CD4-positive, alpha-beta T cell (primary cell): ENCODE results near the gene RGS4. TPM values are rescaled to one million over a fixed set of nuclear protein-coding genes. Genes with fewer than 3 reads are reported as not detected.

Experiments
- ATAC-seq: fragments of 200-7000 bp; cut with Tn5 transposase; one replicate; pipeline ENCODE4 v1.10.0; 2022; ENCODE audit warnings: mild to moderate bottlenecking; ENCODE audit not compliant: poor library complexity
- CTCF ChIA-PET: fragments of 350-600 bp; sonication (Branson Sonifier 250); formaldehyde crosslinking; loops from one replicate; lab custom pipeline; 2021; ENCODE audit warnings: antibody characterized with exemption, inconsistent platforms; lab: Charles Lee
- POLR2A ChIA-PET: fragments of 350-600 bp; sonication (Branson Sonifier 250); formaldehyde crosslinking; loops from one replicate; lab custom pipeline; 2021; ENCODE audit warnings: antibody characterized with exemption, inconsistent platforms; lab: Charles Lee
- DNase-seq, 14 experiments: peaks; one replicate each; pipeline ENCODE4 v3.0.0-alpha.2; 2013 to 2020; ENCODE audit warnings: mixed read lengths in 2 of 14
- H3K27ac ChIP-seq, 2 donors: one replicate each; pipeline versions ENCODE4 v1.5.1 to v1.7.0; 2013; ENCODE audit warnings: low read length in 2 of 2, low read depth in 1 of 2, mild to moderate bottlenecking in 1 of 2
- H3K27me3 ChIP-seq, 2 experiments: 1 replicate in 1 of 2; 2 replicates in 1 of 2; pipeline versions ENCODE4 v1.6.1 to v1.7.0; 2013; ENCODE audit warnings: low read length in 2 of 2, control low read depth in 1 of 2, mild to moderate bottlenecking in 1 of 2, moderate library complexity in 1 of 2; ENCODE audit not compliant: insufficient read depth in 2 of 2, control insufficient read depth in 1 of 2
- H3K36me3 ChIP-seq: one replicate; pipeline ENCODE4 v1.6.1; 2013; ENCODE audit warnings: low read length, control low read depth; ENCODE audit not compliant: insufficient read depth
- H3K4me1 ChIP-seq: one replicate; pipeline ENCODE4 v1.6.1; 2013; ENCODE audit warnings: low read length, control low read depth; ENCODE audit not compliant: insufficient read depth
- H3K4me3 ChIP-seq: one replicate; pipeline ENCODE4 v1.5.1; 2013; ENCODE audit warnings: mild to moderate bottlenecking, low read length, moderate library complexity
- H3K9me3 ChIP-seq, 2 experiments: 1 replicate in 1 of 2; 2 replicates in 1 of 2; pipeline versions ENCODE4 v1.6.1 to v1.7.0; 2013; ENCODE audit warnings: low read length in 2 of 2, mild to moderate bottlenecking in 2 of 2, control low read depth in 1 of 2, moderate library complexity in 1 of 2; ENCODE audit not compliant: control insufficient read depth in 1 of 2, insufficient read depth in 1 of 2
- H3K27ac Mint-ChIP-seq: one replicate; pipeline ENCODE4 v1.8.0; 2020; ENCODE audit warnings: mixed read lengths
- H3K27me3 Mint-ChIP-seq: one replicate; pipeline ENCODE4 v1.8.0; 2021; ENCODE audit warnings: mixed read lengths
- H3K36me3 Mint-ChIP-seq: one replicate; pipeline ENCODE4 v1.8.0; 2021; ENCODE audit warnings: low read depth, mixed read lengths
- H3K4me1 Mint-ChIP-seq: one replicate; pipeline ENCODE4 v1.8.0; 2021; ENCODE audit warnings: low read depth, mixed read lengths
- H3K4me3 Mint-ChIP-seq: one replicate; pipeline ENCODE4 v1.8.0; 2020; ENCODE audit warnings: mild to moderate bottlenecking, mixed read lengths
- H3K9me3 Mint-ChIP-seq: one replicate; pipeline ENCODE4 v1.8.0; 2020; ENCODE audit warnings: mixed read lengths
- CTCF ChIP-seq: fragments of 200-600 bp; IDR thresholded peaks from one replicate; pipeline ENCODE4 v1.8.0; 2022; ENCODE audit warnings: antibody characterized with exemption, mild to moderate bottlenecking
- intact Hi-C, 2 experiments: fragments of 100-400 bp; cut with DNase I in 1 of 2; cut with micrococcal nuclease in 1 of 2; formaldehyde crosslinking; loops; one replicate each; pipeline versions ENCODE4 v1.15.1 to v1.9.0; 2023 to 2025; cut with DNase I, micrococcal nuclease
- polyA plus RNA-seq, 2 donors: library from polyadenylated mRNA; unstranded; fragments of 120-200 nt; gene quantifications; one replicate each; pipeline ENCODE4 v1.2.1, GENCODE V29; 2013
- total RNA-seq, 174 experiments: library from RNA in 2 of 174; stranded (reverse) in 2 of 174; gene quantifications; one replicate each; pipeline ENCODE4 v1.2.3 and lab custom pipeline; 2021 to 2026

RGS4 gene
- total RNA-seq, result not detected
- polyA plus RNA-seq (2013, experiment 1 of 2), result not detected
- not detected for polyA plus RNA-seq (2013, experiment 2 of 2)
- 0 to 0.24 (median 0) reads per million in 172 experiments for total RNA-seq (lab: John Stamatoyannopoulos, UW)

DNA sequence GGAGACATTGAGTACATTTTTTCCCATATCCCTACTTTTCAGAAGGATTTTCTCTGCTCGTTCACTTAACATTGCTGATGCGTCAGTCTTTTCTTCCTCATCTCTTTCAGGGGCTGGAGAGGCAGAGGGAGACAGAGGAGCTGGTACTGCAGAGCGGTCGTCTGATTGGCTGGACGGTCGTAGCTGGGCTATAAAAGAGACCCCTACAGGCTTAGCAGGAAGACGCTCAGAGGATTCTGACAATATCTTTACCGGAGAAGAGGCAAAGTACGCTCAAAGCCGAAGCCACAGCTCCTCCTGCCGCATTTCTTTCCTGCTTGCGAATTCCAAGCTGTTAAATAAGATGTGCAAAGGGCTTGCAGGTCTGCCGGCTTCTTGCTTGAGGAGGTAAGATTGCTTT, at the start of gene RGS4:
Gene RGS4 (plus strand): TSS at position 220 of the 400 bp plus-strand sequence. CDS start 124 bp downstream, at position 344.
- Mint-ChIP-seq H3K36me3 (no peaks in the 10 kb centered on the region), H3K27ac (no peak within 1 kb of the TSS), H3K27me3 (peaks cover 76% of the 10 kb centered on the region), H3K4me1 (no peaks in the 10 kb centered on the region), H3K4me3 (no peak within 1 kb of the TSS), H3K9me3 (no peaks in the 10 kb centered on the region)
- no peaks in the 10 kb centered on the region for H3K4me1 ChIP-seq
- H3K4me3 ChIP-seq, result no peak within 1 kb of the TSS
- ATAC-seq, result no peak
- no peak within 1 kb of the TSS for H3K27ac ChIP-seq
- ChIA-PET CTCF (no interaction called here), POLR2A (no interaction called here)
- no peak for DNase-seq
- intact Hi-C loops, result no loop called here
- no peaks in the 10 kb centered on the region for H3K36me3 ChIP-seq
- TF ChIP-seq CTCF, result no peak
- H3K27me3 ChIP-seq, result peaks cover 23 to 44% of the 10 kb centered on the region in 2 experiments
- H3K9me3 ChIP-seq, result no peaks in the 10 kb centered on the region

- Histone ChIP-seq H3K27ac (no peak overlapping the region), H3K4me1 (no peaks in the 10 kb centered on the region), H3K36me3 (no peaks in the 10 kb centered on the region), H3K27me3 (no peaks in the 10 kb centered on the region), H3K4me3 (no peak overlapping the region), H3K9me3 (peaks cover 13 to 19% of the 10 kb centered on the region in 2 experiments)
- Mint-ChIP-seq H3K27ac (no peak overlapping the region), H3K4me3 (no peak overlapping the region), H3K36me3 (no peaks in the 10 kb centered on the region), H3K4me1 (no peaks in the 10 kb centered on the region), H3K9me3 (peaks cover 14% of the 10 kb centered on the region), H3K27me3 (peaks cover 8% of the 10 kb centered on the region)
- POLR2A ChIA-PET, result no interaction called here
- intact Hi-C loops, result no loop called here
- DNase-seq (no peak), ATAC-seq (no peak)
- CTCF ChIA-PET, result no interaction called here
- TF ChIP-seq CTCF, result no peak
Observed at GRCh38 chr1:163022129-163022528, 47.0 kb upstream of the RGS4 start.

DNA sequence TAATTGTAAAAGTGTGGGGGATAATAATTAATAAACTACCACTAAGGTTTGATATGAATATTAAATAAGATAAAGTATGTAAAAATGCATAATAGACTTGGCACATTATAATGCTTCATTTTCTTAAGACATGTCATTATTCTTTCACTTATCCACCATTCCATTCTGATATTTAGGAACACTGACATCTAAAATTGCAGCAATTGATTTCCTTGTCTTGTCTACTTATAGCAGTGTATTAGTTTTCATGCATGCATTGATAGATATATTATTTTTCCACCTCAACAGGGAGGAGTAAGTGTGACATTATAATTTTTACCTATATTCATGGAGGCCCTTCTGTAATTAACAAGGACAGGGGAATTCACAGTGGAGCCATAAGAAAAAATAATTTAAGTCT, 41.6 kb upstream of the RGS4 start:
- Mint-ChIP-seq H3K36me3 (no peaks in the 10 kb centered on the region), H3K27me3 (peaks cover 25% of the 10 kb centered on the region), H3K9me3 (no peaks in the 10 kb centered on the region), H3K4me1 (no peaks in the 10 kb centered on the region), H3K27ac (no peak overlapping the region), H3K4me3 (no peak overlapping the region)
- H3K27ac ChIP-seq, result no peak overlapping the region
- no peak overlapping the region for H3K4me3 ChIP-seq
- ChIA-PET CTCF (no interaction called here), POLR2A (no interaction called here)
- H3K36me3 ChIP-seq, result no peaks in the 10 kb centered on the region
- DNase-seq, result no peak
- intact Hi-C loops, result no loop called here
- peaks cover 11 to 13% of the 10 kb centered on the region in 2 experiments for H3K9me3 ChIP-seq
- no peak for ATAC-seq
- H3K4me1 ChIP-seq, result no peaks in the 10 kb centered on the region
- no peaks in the 10 kb centered on the region for H3K27me3 ChIP-seq
- no peak for TF ChIP-seq CTCF
